ENCODE results near the gene ACVR1. TPM values are rescaled to one million over a fixed set of nuclear protein-coding genes. Genes with fewer than 3 reads are reported as not detected.

The ACVR1 gene
- total RNA-seq, 5 donors from 2014 or later (not counting 1 experiment from before 2014, with no cell fraction given): 18.3 to 31.5 (median 25.1) TPM

- CTCF ChIA-PET: no interaction called here
- H3K36me3 ChIP-seq (ENCODE audit: control insufficient read depth in 2 of 2, extremely low read depth in 1 of 2, insufficient read depth in 1 of 2, low read length in 1 of 2): peaks cover 0 to 21% of the 10 kb centered on the region in 2 donors
- peaks cover 3 to 7% (median 5%) of the 10 kb centered on the region in 3 donors for H3K4me1 Mint-ChIP-seq
Measured at GRCh38 chr2:157747280-157747679, 128.8 kb downstream of the ACVR1 start.

GRCh38 chr2:157746234-157746950 is 129.7 kb downstream of the ACVR1 start:
- Mint-ChIP-seq H3K9me3 (no peaks in the 10 kb centered on the region), H3K27ac (no peak overlapping the region), H3K4me1 (peaks cover 0 to 4% (median 0%) of the 10 kb centered on the region in 3 donors), H3K27me3 (no peaks in the 10 kb centered on the region), H3K4me3 (no peak overlapping the region), H3K36me3 (peaks cover 60% of the 10 kb centered on the region)
- no peaks in the 10 kb centered on the region for H3K27me3 ChIP-seq (replicated peaks in 1 of 2; ENCODE audit: control insufficient read depth in 2 of 2, extremely low read depth in 1 of 2, insufficient read depth in 2 of 2, low read length in 1 of 2)
- DNase-seq: no peak
- H3K27ac ChIP-seq (ENCODE audit: low read length): no peak overlapping the region
- H3K4me1 ChIP-seq (ENCODE audit: control insufficient read depth in 1 of 2, extremely low read depth in 1 of 2, insufficient read depth in 2 of 2, low read length in 2 of 2): no peaks in the 10 kb centered on the region
- ChIA-PET POLR2A (no interaction called here), CTCF (no interaction called here)
- 94% methylated on average over 7 of the region's 12 CpGs for WGBS (ENCODE audit: insufficient coverage)
- no peak overlapping the region for H3K4me3 ChIP-seq (ENCODE audit: control insufficient read depth in 1 of 2, extremely low read depth in 1 of 2, low read length in 1 of 2)
- no peak for ATAC-seq (replicated peaks in 1 of 4)
- no peaks in the 10 kb centered on the region for H3K9me3 ChIP-seq
- peaks cover 0 to 20% of the 10 kb centered on the region in 2 donors for H3K36me3 ChIP-seq (ENCODE audit: control insufficient read depth in 2 of 2, extremely low read depth in 1 of 2, insufficient read depth in 1 of 2, low read length in 1 of 2)

More at GRCh38 chr2:157747280-157747679, 128.8 kb downstream of the ACVR1 start:
- H3K36me3 Mint-ChIP-seq: peaks cover 60% of the 10 kb centered on the region
- Histone ChIP-seq H3K27me3 (replicated peaks in 1 of 2; ENCODE audit: control insufficient read depth in 2 of 2, extremely low read depth in 1 of 2, insufficient read depth in 2 of 2, low read length in 1 of 2) (no peaks in the 10 kb centered on the region), H3K27ac (ENCODE audit: low read length) (no peak overlapping the region), H3K9me3 (no peaks in the 10 kb centered on the region), H3K4me3 (ENCODE audit: control insufficient read depth in 1 of 2, extremely low read depth in 1 of 2, low read length in 1 of 2) (no peak overlapping the region), H3K4me1 (ENCODE audit: control insufficient read depth in 1 of 2, extremely low read depth in 1 of 2, insufficient read depth in 2 of 2, low read length in 2 of 2) (no peaks in the 10 kb centered on the region)
- H3K4me3 Mint-ChIP-seq: no peak overlapping the region
- DNase-seq (no peak), ATAC-seq (replicated peaks in 1 of 4) (no peak)
- POLR2A ChIA-PET: no interaction called here
- no peak overlapping the region for H3K27ac Mint-ChIP-seq
- H3K9me3 Mint-ChIP-seq: no peaks in the 10 kb centered on the region
- WGBS (ENCODE audit: insufficient coverage): no CpG with 5 or more reads among the region's 3 CpGs
- H3K27me3 Mint-ChIP-seq: no peaks in the 10 kb centered on the region

- Mint-ChIP-seq H3K27me3 (no peaks in the 10 kb centered on the region), H3K4me3 (no peak overlapping the region), H3K27ac (no peak overlapping the region), H3K36me3 (peaks cover 59% of the 10 kb centered on the region), H3K9me3 (no peaks in the 10 kb centered on the region), H3K4me1 (peaks cover 0 to 4% (median 0%) of the 10 kb centered on the region in 3 donors)
- DNase-seq: no peak
- Histone ChIP-seq H3K9me3 (no peaks in the 10 kb centered on the region), H3K4me3 (ENCODE audit: control insufficient read depth in 1 of 2, extremely low read depth in 1 of 2, low read length in 1 of 2) (no peak overlapping the region), H3K4me1 (ENCODE audit: control insufficient read depth in 1 of 2, extremely low read depth in 1 of 2, insufficient read depth in 2 of 2, low read length in 2 of 2) (no peaks in the 10 kb centered on the region), H3K27me3 (replicated peaks in 1 of 2; ENCODE audit: control insufficient read depth in 2 of 2, extremely low read depth in 1 of 2, insufficient read depth in 2 of 2, low read length in 1 of 2) (no peaks in the 10 kb centered on the region), H3K27ac (ENCODE audit: low read length) (no peak overlapping the region), H3K36me3 (ENCODE audit: control insufficient read depth in 2 of 2, extremely low read depth in 1 of 2, insufficient read depth in 1 of 2, low read length in 1 of 2) (peaks cover 0 to 8% of the 10 kb centered on the region in 2 donors)
- CTCF ChIA-PET: no interaction called here
- no peak for ATAC-seq (replicated peaks in 1 of 4)
- POLR2A ChIA-PET: no interaction called here
- WGBS (ENCODE audit: insufficient coverage): 100% methylated on average over 3 of the region's 6 CpGs
Measured at GRCh38 chr2:157744571-157745076, 131.5 kb downstream of the ACVR1 start.

- Histone ChIP-seq H3K27me3 (replicated peaks in 1 of 2; ENCODE audit: control insufficient read depth in 2 of 2, extremely low read depth in 1 of 2, insufficient read depth in 2 of 2, low read length in 1 of 2) (no peaks in the 10 kb centered on the region), H3K9me3 (no peaks in the 10 kb centered on the region), H3K27ac (ENCODE audit: low read length) (no peak overlapping the region), H3K4me3 (ENCODE audit: control insufficient read depth in 1 of 2, extremely low read depth in 1 of 2, low read length in 1 of 2) (no peak overlapping the region), H3K4me1 (ENCODE audit: control insufficient read depth in 1 of 2, extremely low read depth in 1 of 2, insufficient read depth in 2 of 2, low read length in 2 of 2) (no peaks in the 10 kb centered on the region), H3K36me3 (ENCODE audit: control insufficient read depth in 2 of 2, extremely low read depth in 1 of 2, insufficient read depth in 1 of 2, low read length in 1 of 2) (peaks cover 3 to 14% of the 10 kb centered on the region in 2 donors)
- H3K4me3 Mint-ChIP-seq: no peak overlapping the region
- H3K36me3 Mint-ChIP-seq: peaks cover 59% of the 10 kb centered on the region
- peaks cover 0 to 4% (median 0%) of the 10 kb centered on the region in 3 donors for H3K4me1 Mint-ChIP-seq
- WGBS (ENCODE audit: insufficient coverage): 38% methylated on average over 1 of the region's 2 CpGs
- POLR2A ChIA-PET: interaction anchor here in 1 of 2 donors (0.6 kb wide), 1 partner anchor 252 kb away, joined by 3 read pairs; no protein-coding TSS in a partner anchor
- ATAC-seq (replicated peaks in 1 of 4) (no peak), DNase-seq (no peak)
- no peaks in the 10 kb centered on the region for H3K27me3 Mint-ChIP-seq
- no peaks in the 10 kb centered on the region for H3K9me3 Mint-ChIP-seq
- H3K27ac Mint-ChIP-seq: no peak overlapping the region
- CTCF ChIA-PET: interaction anchor here in 1 of 2 donors (0.6 kb wide), 1 partner anchor 11 kb away, joined by 3 read pairs; no protein-coding TSS in a partner anchor
Measured at GRCh38 chr2:157743051-157743450, 133.1 kb downstream of the ACVR1 start.

- Histone ChIP-seq H3K9me3 (no peaks in the 10 kb centered on the region), H3K4me1 (ENCODE audit: control insufficient read depth in 1 of 2, extremely low read depth in 1 of 2, insufficient read depth in 2 of 2, low read length in 2 of 2) (no peaks in the 10 kb centered on the region), H3K27me3 (replicated peaks in 1 of 2; ENCODE audit: control insufficient read depth in 2 of 2, extremely low read depth in 1 of 2, insufficient read depth in 2 of 2, low read length in 1 of 2) (no peaks in the 10 kb centered on the region), H3K4me3 (ENCODE audit: control insufficient read depth in 1 of 2, extremely low read depth in 1 of 2, low read length in 1 of 2) (no peak overlapping the region), H3K36me3 (ENCODE audit: control insufficient read depth in 2 of 2, extremely low read depth in 1 of 2, insufficient read depth in 1 of 2, low read length in 1 of 2) (peaks cover 3 to 24% of the 10 kb centered on the region in 2 donors), H3K27ac (ENCODE audit: low read length) (no peak overlapping the region)
- WGBS (ENCODE audit: insufficient coverage): 79% methylated on average over 7 of the region's 14 CpGs
- CTCF ChIA-PET: no interaction called here
- no peak overlapping the region for H3K4me3 Mint-ChIP-seq
- no peaks in the 10 kb centered on the region for H3K9me3 Mint-ChIP-seq
- DNase-seq: no peak
- POLR2A ChIA-PET: no interaction called here
- ATAC-seq (replicated peaks in 1 of 4): no peak
- peaks cover 0 to 4% (median 0%) of the 10 kb centered on the region in 3 donors for H3K4me1 Mint-ChIP-seq
- H3K27ac Mint-ChIP-seq: peak overlapping the region in 1 of 2 donors; percentile 23
- H3K27me3 Mint-ChIP-seq: no peaks in the 10 kb centered on the region
- H3K36me3 Mint-ChIP-seq: peaks cover 64% of the 10 kb centered on the region
Measured at GRCh38 chr2:157741819-157742484, 134.2 kb downstream of the ACVR1 start.

GRCh38 chr2:157737656-157738055 is 138.5 kb downstream of the ACVR1 start:
- Mint-ChIP-seq H3K27me3 (no peaks in the 10 kb centered on the region), H3K27ac (no peak overlapping the region), H3K9me3 (peaks cover 0 to 5% (median 0%) of the 10 kb centered on the region in 3 donors), H3K4me1 (no peaks in the 10 kb centered on the region), H3K36me3 (peaks cover 81% of the 10 kb centered on the region), H3K4me3 (no peak overlapping the region)
- Histone ChIP-seq H3K9me3 (no peaks in the 10 kb centered on the region), H3K4me1 (ENCODE audit: control insufficient read depth in 1 of 2, extremely low read depth in 1 of 2, insufficient read depth in 2 of 2, low read length in 2 of 2) (no peaks in the 10 kb centered on the region), H3K4me3 (ENCODE audit: control insufficient read depth in 1 of 2, extremely low read depth in 1 of 2, low read length in 1 of 2) (no peak overlapping the region), H3K27ac (ENCODE audit: low read length) (no peak overlapping the region), H3K36me3 (ENCODE audit: control insufficient read depth in 2 of 2, extremely low read depth in 1 of 2, insufficient read depth in 1 of 2, low read length in 1 of 2) (peaks cover 7 to 50% of the 10 kb centered on the region in 2 donors), H3K27me3 (replicated peaks in 1 of 2; ENCODE audit: control insufficient read depth in 2 of 2, extremely low read depth in 1 of 2, insufficient read depth in 2 of 2, low read length in 1 of 2) (no peaks in the 10 kb centered on the region)
- no CpG with 5 or more reads among the region's 2 CpGs for WGBS (ENCODE audit: insufficient coverage)
- ChIA-PET CTCF (no interaction called here), POLR2A (no interaction called here)
- ATAC-seq (replicated peaks in 1 of 4) (no peak), DNase-seq (no peak)
